Smooth muscle cell (in vitro differentiated cells): ENCODE data around the gene COMMD10. TPM values are rescaled to one million over a fixed set of nuclear protein-coding genes. Genes with fewer than 3 reads are reported as not detected.

Experiments
- DNase-seq: peaks from one replicate; lab custom pipeline; 2025; ENCODE audit not compliant: unreplicated experiment; lab: John Stamatoyannopoulos, UW
- H2AFZ ChIP-seq: fragments of 200-600 bp; sonication (generic); 2 replicates; pipeline ENCODE4 v1.6.0; 2016; ENCODE audit warnings: antibody characterized with exemption, low read depth, mild to moderate bottlenecking
- H3F3A ChIP-seq: fragments of 200-600 bp; sonication (generic); 2 replicates; pipeline ENCODE4 v1.6.0; 2017; ENCODE audit warnings: antibody characterized with exemption, low read depth
- H3K27ac ChIP-seq: fragments of 200-600 bp; sonication (generic); 2 replicates; pipeline ENCODE4 v1.5.1; 2016; ENCODE audit warnings: low read depth, mild to moderate bottlenecking
- H3K27me3 ChIP-seq: fragments of 200-600 bp; sonication (generic); 2 replicates; pipeline ENCODE4 v1.6.1; 2016; ENCODE audit warnings: low read depth, mild to moderate bottlenecking
- H3K36me3 ChIP-seq: fragments of 200-600 bp; sonication (generic); 2 replicates; pipeline ENCODE4 v1.5.1; 2016; ENCODE audit warnings: low read depth
- H3K4me1 ChIP-seq: fragments of 200-600 bp; sonication (generic); 2 replicates; pipeline ENCODE4 v1.5.1; 2016; ENCODE audit warnings: low read depth
- H3K4me2 ChIP-seq: fragments of 200-600 bp; sonication (generic); 2 replicates; pipeline ENCODE4 v1.6.0; 2016; ENCODE audit warnings: mild to moderate bottlenecking
- H3K4me3 ChIP-seq: fragments of 200-600 bp; sonication (generic); 2 replicates; pipeline ENCODE4 v1.5.1; 2016; ENCODE audit warnings: mild to moderate bottlenecking
- H3K79me2 ChIP-seq: fragments of 200-600 bp; sonication (generic); 2 replicates; pipeline ENCODE4 v1.6.0; 2016; ENCODE audit warnings: low read depth, mild to moderate bottlenecking
- H3K9ac ChIP-seq: fragments of 200-600 bp; sonication (generic); 2 replicates; pipeline ENCODE4 v1.6.0; 2016; ENCODE audit warnings: low read depth
- H3K9me3 ChIP-seq: fragments of 200-600 bp; sonication (generic); replicated peaks from 2 replicates; pipeline ENCODE4 v1.5.1; 2016; ENCODE audit warnings: low read depth
- H4K20me1 ChIP-seq: fragments of 200-600 bp; sonication (generic); 2 replicates; pipeline ENCODE4 v1.6.0; 2016; ENCODE audit warnings: low read depth
- WGBS: methylation state at CpG from one replicate; pipeline ENCODE4 v1.1.7; 2016; ENCODE audit warnings: low lambda C conversion rate; 5-methylcytosine and 5-hydroxymethylcytosine counted together
- polyA plus RNA-seq: library from polyadenylated mRNA; unstranded; fragments of >200 nt; fragmentation: Nextera tagmentation; extraction: Ambion mirVana; gene quantifications from 2 replicates; pipeline ENCODE4 v1.2.1, GENCODE V29; 2016
- total RNA-seq: library from RNA; depleted of rRNA; stranded (reverse); fragments of >200 nt; gene quantifications from 2 replicates; pipeline ENCODE4 v1.2.3, GENCODE V29; 2014
- TF ChIP-seq, protein P1 (sequence below): fragments of 200-600 bp; sonication (generic); IDR thresholded peaks from 2 replicates; pipeline ENCODE4 v1.5.1; 2017; ENCODE audit warnings: borderline replicate concordance, mild to moderate bottlenecking, antibody characterized with exemption; ENCODE audit not compliant: insufficient read depth, poor library complexity, severe bottlenecking

The COMMD10 gene
- total and polyA plus RNA-seq, 2 experiments from 2014 or later, result 28.4 to 40.4 TPM

DNA sequence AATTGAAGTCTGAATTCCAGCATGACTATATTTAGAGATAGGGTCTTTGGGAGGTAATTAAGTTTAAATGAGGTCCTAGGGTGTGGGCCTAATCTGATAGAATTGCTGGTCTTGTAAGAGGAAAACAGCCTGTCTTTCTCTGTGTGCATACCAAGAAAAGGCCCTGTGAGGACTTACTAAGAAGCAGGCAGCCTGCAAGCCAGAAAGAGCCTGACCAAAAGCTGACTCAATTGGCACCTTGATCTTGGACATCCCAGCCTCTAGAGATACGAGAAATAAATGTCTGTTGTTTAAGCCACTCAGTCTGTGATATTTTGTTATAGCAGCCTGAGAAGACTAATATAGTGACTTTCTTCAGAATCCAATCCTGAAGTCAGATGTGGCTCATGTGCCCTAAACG is 38.0 kb upstream of the COMMD10 start:
- WGBS, result 83% methylated on average over 2 of the region's 2 CpGs
- Histone ChIP-seq H3F3A (no peaks in the 10 kb centered on the region), H3K4me3 (no peak overlapping the region), H3K9me3 (no peaks in the 10 kb centered on the region), H3K4me2 (no peak overlapping the region), H3K79me2 (no peaks in the 10 kb centered on the region), H3K27ac (no peak overlapping the region), H3K27me3 (no peaks in the 10 kb centered on the region), H2AFZ (no peak overlapping the region), H3K4me1 (no peaks in the 10 kb centered on the region), H3K36me3 (no peaks in the 10 kb centered on the region), H3K9ac (no peak overlapping the region), H4K20me1 (no peaks in the 10 kb centered on the region)
- no peak for DNase-seq
- TF ChIP-seq, protein P1, sequence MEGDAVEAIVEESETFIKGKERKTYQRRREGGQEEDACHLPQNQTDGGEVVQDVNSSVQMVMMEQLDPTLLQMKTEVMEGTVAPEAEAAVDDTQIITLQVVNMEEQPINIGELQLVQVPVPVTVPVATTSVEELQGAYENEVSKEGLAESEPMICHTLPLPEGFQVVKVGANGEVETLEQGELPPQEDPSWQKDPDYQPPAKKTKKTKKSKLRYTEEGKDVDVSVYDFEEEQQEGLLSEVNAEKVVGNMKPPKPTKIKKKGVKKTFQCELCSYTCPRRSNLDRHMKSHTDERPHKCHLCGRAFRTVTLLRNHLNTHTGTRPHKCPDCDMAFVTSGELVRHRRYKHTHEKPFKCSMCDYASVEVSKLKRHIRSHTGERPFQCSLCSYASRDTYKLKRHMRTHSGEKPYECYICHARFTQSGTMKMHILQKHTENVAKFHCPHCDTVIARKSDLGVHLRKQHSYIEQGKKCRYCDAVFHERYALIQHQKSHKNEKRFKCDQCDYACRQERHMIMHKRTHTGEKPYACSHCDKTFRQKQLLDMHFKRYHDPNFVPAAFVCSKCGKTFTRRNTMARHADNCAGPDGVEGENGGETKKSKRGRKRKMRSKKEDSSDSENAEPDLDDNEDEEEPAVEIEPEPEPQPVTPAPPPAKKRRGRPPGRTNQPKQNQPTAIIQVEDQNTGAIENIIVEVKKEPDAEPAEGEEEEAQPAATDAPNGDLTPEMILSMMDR, result no peak

DNA sequence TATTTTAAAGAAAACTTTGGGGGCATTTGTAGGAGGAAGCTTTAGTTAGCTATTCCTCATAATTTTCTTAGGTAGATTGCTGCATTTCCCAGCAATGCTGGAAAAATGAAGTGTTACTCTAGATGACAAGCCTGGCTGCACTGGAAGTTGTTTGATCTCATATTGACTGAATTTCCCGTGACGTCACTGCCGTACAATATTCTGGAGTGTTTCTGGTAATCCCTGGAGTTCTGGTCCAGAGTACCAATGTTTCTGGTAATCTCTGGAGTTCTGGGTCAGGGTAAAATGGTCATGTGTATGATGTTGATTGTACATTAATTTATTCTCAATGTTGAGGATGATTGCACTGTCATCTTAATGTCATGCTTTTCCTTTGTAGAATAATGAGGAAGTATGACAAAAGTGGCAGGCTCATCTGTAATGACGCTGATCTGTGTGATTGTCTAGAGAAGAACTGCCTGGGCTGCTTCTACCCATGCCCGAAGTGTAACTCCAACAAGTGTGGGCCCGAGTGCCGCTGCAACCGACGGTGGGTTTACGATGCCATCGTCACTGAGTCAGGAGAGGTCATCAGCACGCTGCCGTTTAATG is 26.4 kb upstream of the COMMD10 start:
- 86% methylated on average over 13 of the region's 13 CpGs for WGBS

DNA sequence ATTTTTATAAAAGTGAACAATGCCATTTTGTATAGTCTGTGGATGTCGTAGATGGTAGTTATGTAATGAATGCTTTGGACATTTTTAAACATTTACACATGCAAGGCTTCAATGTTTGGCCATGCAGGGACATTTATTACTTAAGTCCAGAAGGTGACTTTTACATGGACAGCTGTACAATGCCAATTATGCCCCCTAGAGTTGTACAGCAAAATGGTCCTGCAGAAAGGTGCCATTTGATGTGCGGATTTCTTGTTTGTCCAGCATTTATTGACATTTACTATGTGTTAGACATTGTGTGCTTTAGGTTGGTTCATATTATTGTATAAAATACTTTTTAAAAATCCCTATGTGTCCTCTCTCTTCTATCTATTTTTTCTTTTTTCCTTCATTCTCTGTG is 22.5 kb upstream of the COMMD10 start:
- Histone ChIP-seq H3K4me2 (no peak overlapping the region), H4K20me1 (no peaks in the 10 kb centered on the region), H3K9me3 (no peaks in the 10 kb centered on the region), H3K79me2 (no peaks in the 10 kb centered on the region), H3K4me1 (no peaks in the 10 kb centered on the region), H3K36me3 (no peaks in the 10 kb centered on the region), H3K27ac (no peak overlapping the region), H3F3A (no peaks in the 10 kb centered on the region), H3K4me3 (no peak overlapping the region), H3K9ac (no peak overlapping the region), H2AFZ (no peak overlapping the region), H3K27me3 (no peaks in the 10 kb centered on the region)
- DNase-seq, result no peak
- TF ChIP-seq, protein P1, result no peak
- WGBS, result 95% methylated on average over 2 of the region's 2 CpGs

More for the DNA sequence above, 26.4 kb upstream of the COMMD10 start:
- H3K4me1 ChIP-seq, result no peaks in the 10 kb centered on the region
- no peaks in the 10 kb centered on the region for H3K79me2 ChIP-seq
- DNase-seq, result no peak
- no peaks in the 10 kb centered on the region for H3K9me3 ChIP-seq
- H3K9ac ChIP-seq, result no peak overlapping the region
- no peaks in the 10 kb centered on the region for H3K27me3 ChIP-seq
- no peaks in the 10 kb centered on the region for H3K36me3 ChIP-seq
- no peak overlapping the region for H3K4me2 ChIP-seq
- no peak overlapping the region for H2AFZ ChIP-seq
- no peak overlapping the region for H3K4me3 ChIP-seq
- no peaks in the 10 kb centered on the region for H4K20me1 ChIP-seq
- no peak overlapping the region for H3K27ac ChIP-seq
- H3F3A ChIP-seq, result no peaks in the 10 kb centered on the region
- TF ChIP-seq, protein P1, result no peak

DNA sequence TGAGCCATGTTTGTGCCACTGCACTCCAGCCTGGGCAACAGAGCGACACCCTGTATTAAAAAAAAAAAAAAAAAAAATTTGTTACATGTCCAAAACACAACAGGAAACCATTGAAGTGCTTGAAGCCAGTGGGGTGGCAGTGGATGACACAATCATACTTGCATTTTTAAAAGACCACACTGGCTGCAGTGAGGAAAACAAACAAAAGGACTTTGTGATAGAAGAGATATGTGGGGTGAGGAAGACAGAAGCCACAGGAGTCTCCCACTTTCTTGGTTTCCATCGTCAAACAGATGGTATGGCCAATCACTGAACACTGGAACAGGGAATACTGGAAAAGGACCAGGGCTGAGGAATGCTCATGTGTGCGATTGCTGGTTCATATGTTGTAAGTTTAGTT is 20.9 kb upstream of the COMMD10 start:
- Histone ChIP-seq H4K20me1 (no peaks in the 10 kb centered on the region), H3K79me2 (no peaks in the 10 kb centered on the region), H3F3A (no peaks in the 10 kb centered on the region), H3K9me3 (no peaks in the 10 kb centered on the region), H3K27me3 (no peaks in the 10 kb centered on the region), H2AFZ (no peak overlapping the region), H3K9ac (no peak overlapping the region), H3K36me3 (no peaks in the 10 kb centered on the region), H3K27ac (no peak overlapping the region), H3K4me3 (no peak overlapping the region), H3K4me1 (no peaks in the 10 kb centered on the region), H3K4me2 (no peak overlapping the region)
- TF ChIP-seq, protein P1, result no peak
- WGBS, result 89% methylated on average over 3 of the region's 3 CpGs
- DNase-seq, result no peak
